Liver (tissue), 9 donors: Measurements from ENCODE around the gene TGM2. TPM values are rescaled to one million over a fixed set of nuclear protein-coding genes. Genes with fewer than 3 reads are reported as not detected.

Experiments used
- DNase-seq: peaks from one replicate; pipeline ENCODE4 v3.0.0-alpha.2; 2017; ENCODE audit warnings: low spot score
- H3K27ac ChIP-seq, 2 donors: one replicate each; pipeline ENCODE4 v1.7.0; 2013; ENCODE audit warnings: inconsistent platforms in 2 of 2, low read length in 2 of 2, control low read depth in 1 of 2, low read depth in 1 of 2, mild to moderate bottlenecking in 1 of 2
- H3K27me3 ChIP-seq, 4 donors: one replicate each; pipeline versions ENCODE4 v1.6.1 to v1.7.0; 2013; ENCODE audit warnings: low read length in 3 of 4, inconsistent platforms in 1 of 4, mild to moderate bottlenecking in 1 of 4, moderate library complexity in 1 of 4; ENCODE audit not compliant: control insufficient read depth in 4 of 4, insufficient read depth in 4 of 4
- H3K36me3 ChIP-seq, 4 donors: one replicate each; pipeline versions ENCODE4 v1.6.1 to v1.7.0; 2013; ENCODE audit warnings: low read length in 3 of 4, mild to moderate bottlenecking in 3 of 4, low read depth in 1 of 4, moderate library complexity in 1 of 4; ENCODE audit not compliant: control insufficient read depth in 4 of 4, insufficient read depth in 3 of 4
- H3K4me1 ChIP-seq, 4 donors: one replicate each; pipeline versions ENCODE4 v1.6.1 to v1.7.0; 2013; ENCODE audit warnings: low read length in 3 of 4, mild to moderate bottlenecking in 3 of 4, moderate library complexity in 1 of 4; ENCODE audit not compliant: control insufficient read depth in 4 of 4, insufficient read depth in 4 of 4
- H3K4me3 ChIP-seq, 3 donors: one replicate each; pipeline versions ENCODE4 v1.6.1 to v1.7.0; 2013; ENCODE audit warnings: low read length in 3 of 3, control low read depth in 1 of 3, low read depth in 1 of 3, mild to moderate bottlenecking in 1 of 3
- H3K9ac ChIP-seq, 2 donors: one replicate each; pipeline ENCODE4 v1.7.0; 2013; ENCODE audit warnings: low read length in 2 of 2, mild to moderate bottlenecking in 2 of 2, moderate library complexity in 2 of 2, control low read depth in 1 of 2, low read depth in 1 of 2
- H3K9me3 ChIP-seq, 4 donors: one replicate each; pipeline versions ENCODE4 v1.6.1 to v1.7.0; 2013; ENCODE audit warnings: low read length in 3 of 4; ENCODE audit not compliant: control insufficient read depth in 4 of 4
- ATF3 ChIP-seq: IDR thresholded peaks from 2 replicates; pipeline ENCODE4 v1.6.1; 2016; ENCODE audit warnings: antibody characterized with exemption
- FOXA1 ChIP-seq: IDR thresholded peaks from 2 replicates; pipeline ENCODE4 v1.6.1; 2016; ENCODE audit warnings: antibody characterized with exemption
- FOXA2 ChIP-seq: IDR thresholded peaks from 2 replicates; pipeline ENCODE4 v1.6.1; 2016; ENCODE audit warnings: antibody characterized with exemption
- GABPA ChIP-seq, 2 donors: IDR thresholded peaks in 1 of 2; conservative IDR thresholded peaks in 1 of 2; 2 replicates each; pipeline ENCODE4 v1.6.1; 2016; ENCODE audit warnings: antibody characterized with exemption in 2 of 2, mild to moderate bottlenecking in 1 of 2, moderate library complexity in 1 of 2
- HNF4A ChIP-seq, 2 donors: conservative IDR thresholded peaks; 2 replicates each; pipeline ENCODE4 v1.6.1; 2016; ENCODE audit warnings: antibody characterized with exemption in 2 of 2, mild to moderate bottlenecking in 2 of 2
- HNF4G ChIP-seq: IDR thresholded peaks from 2 replicates; pipeline ENCODE4 v1.6.1; 2016; ENCODE audit warnings: antibody characterized with exemption
- JUND ChIP-seq, 2 donors: IDR thresholded peaks; 2 replicates each; pipeline ENCODE4 v1.6.1; 2016; ENCODE audit warnings: antibody characterized with exemption in 2 of 2
- MAX ChIP-seq: IDR thresholded peaks from 2 replicates; pipeline ENCODE4 v1.6.1; 2016; ENCODE audit warnings: antibody characterized with exemption
- NR2F2 ChIP-seq: IDR thresholded peaks from 2 replicates; pipeline ENCODE4 v1.6.1; 2016; ENCODE audit warnings: antibody characterized with exemption
- RAD21 ChIP-seq, 2 donors: IDR thresholded peaks; 2 replicates each; pipeline ENCODE4 v1.6.1; 2016; ENCODE audit warnings: antibody characterized with exemption in 2 of 2, mild to moderate bottlenecking in 2 of 2
- REST ChIP-seq: IDR thresholded peaks from 2 replicates; pipeline ENCODE4 v1.6.1; 2016; ENCODE audit warnings: antibody characterized with exemption, mild to moderate bottlenecking
- RXRA ChIP-seq, 2 donors: IDR thresholded peaks; 2 replicates each; pipeline ENCODE4 v1.6.1; 2017 to 2018; ENCODE audit warnings: antibody characterized with exemption in 2 of 2, mild to moderate bottlenecking in 1 of 2
- SP1 ChIP-seq: IDR thresholded peaks from 2 replicates; pipeline ENCODE4 v1.6.1; 2018; ENCODE audit warnings: antibody characterized with exemption, mild to moderate bottlenecking
- TAF1 ChIP-seq: conservative IDR thresholded peaks from 2 replicates; pipeline ENCODE4 v1.6.1; 2016; ENCODE audit warnings: antibody characterized with exemption, mild to moderate bottlenecking
- YY1 ChIP-seq: IDR thresholded peaks from 2 replicates; pipeline ENCODE4 v1.6.1; 2016; ENCODE audit warnings: antibody characterized with exemption, mild to moderate bottlenecking
- ZBTB33 ChIP-seq: IDR thresholded peaks from 2 replicates; pipeline ENCODE4 v1.6.1; 2016; ENCODE audit warnings: antibody characterized with exemption
- WGBS: extraction: QIAGEN DNeasy Blood & Tissue Kit; methylation state at CpG from one replicate; pipeline ENCODE4 v1.1.7; 2013; 5-methylcytosine and 5-hydroxymethylcytosine counted together
- polyA plus RNA-seq, 2 donors: library from polyadenylated mRNA; stranded (reverse) in 1 of 2; unstranded in 1 of 2; fragments of 200-250 nt in 1 of 2; fragments of >200 nt in 1 of 2; fragmentation: Nextera tagmentation in 1 of 2; extraction: Ambion mirVana in 1 of 2; gene quantifications; one replicate each; pipeline versions ENCODE4 v1.2.1 to v1.2.3, GENCODE V29; 2013 to 2015
- total RNA-seq, 2 donors: library from RNA; depleted of rRNA; stranded (reverse); fragments of >200 nt; gene quantifications; one replicate each; pipeline ENCODE4 v1.2.3, GENCODE V29; 2014
- donor health status: healthy.
- donor health status: healthy.
- donor health status: healthy.
- donor health status: healthy.
- donor health status: healthy.

Gene TGM2
- total and polyA plus RNA-seq, 4 donors, result 106 to 375 (median 190) TPM

DNA sequence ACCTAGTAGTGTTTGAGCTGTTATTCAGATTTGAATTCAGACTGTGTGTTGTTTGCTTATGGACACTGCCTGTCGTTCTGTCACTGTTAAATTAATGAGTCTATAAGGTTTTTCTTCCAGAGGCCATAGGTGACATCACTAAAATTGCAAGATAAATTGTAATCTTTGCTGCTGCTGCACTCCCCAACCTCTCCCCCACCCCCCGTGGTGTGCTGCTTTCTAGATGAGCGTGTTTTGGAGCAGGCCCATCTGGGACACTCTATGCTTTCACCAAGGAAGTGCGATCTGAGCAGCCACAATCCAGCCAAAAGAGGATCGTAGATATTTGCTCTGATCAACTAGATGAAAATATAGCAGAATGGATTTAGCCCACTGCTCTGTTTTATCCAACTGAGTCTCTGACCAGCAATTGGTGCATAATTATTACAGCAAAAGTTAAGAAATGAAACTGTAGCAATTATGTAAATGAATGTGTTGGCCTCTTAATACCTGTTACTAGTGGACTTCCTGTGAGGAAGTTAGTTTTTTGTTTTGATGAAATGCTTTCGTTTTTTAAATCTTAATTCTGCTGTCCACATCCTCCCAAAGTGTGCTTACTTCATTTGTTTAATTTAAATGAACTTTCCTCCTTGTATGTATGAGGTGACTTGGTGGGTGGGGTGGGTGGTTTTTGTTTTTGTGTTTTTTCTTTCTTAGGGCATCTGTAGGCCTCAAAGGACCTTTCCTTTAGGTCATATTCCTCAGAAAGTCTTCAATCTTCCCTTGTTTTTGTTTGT is 73.4 kb downstream of the TGM2 start:
- H3K4me3 ChIP-seq, result no peak overlapping the region
- peaks cover 12 to 45% (median 31%) of the 10 kb centered on the region in 4 donors for H3K36me3 ChIP-seq
- 68% methylated on average over 6 of the region's 6 CpGs for WGBS
- H3K27ac ChIP-seq, result peak overlapping the region in 1 of 2 donors; percentile 23
- H3K9me3 ChIP-seq, result no peaks in the 10 kb centered on the region
- peaks cover 0 to 7% (median 3%) of the 10 kb centered on the region in 4 donors for H3K4me1 ChIP-seq
- TF ChIP-seq RXRA (IDR thresholded peaks at IDR 0.05) (no peak), FOXA2 (no peak), RAD21 (IDR thresholded peaks at IDR 0.05) (no peak), SP1 (no peak), JUND (IDR thresholded peaks at IDR 0.05) (no peak), FOXA1 (no peak), MAX (no peak)
- no peaks in the 10 kb centered on the region for H3K27me3 ChIP-seq
- no peak for DNase-seq
- no peak overlapping the region for H3K9ac ChIP-seq

DNA sequence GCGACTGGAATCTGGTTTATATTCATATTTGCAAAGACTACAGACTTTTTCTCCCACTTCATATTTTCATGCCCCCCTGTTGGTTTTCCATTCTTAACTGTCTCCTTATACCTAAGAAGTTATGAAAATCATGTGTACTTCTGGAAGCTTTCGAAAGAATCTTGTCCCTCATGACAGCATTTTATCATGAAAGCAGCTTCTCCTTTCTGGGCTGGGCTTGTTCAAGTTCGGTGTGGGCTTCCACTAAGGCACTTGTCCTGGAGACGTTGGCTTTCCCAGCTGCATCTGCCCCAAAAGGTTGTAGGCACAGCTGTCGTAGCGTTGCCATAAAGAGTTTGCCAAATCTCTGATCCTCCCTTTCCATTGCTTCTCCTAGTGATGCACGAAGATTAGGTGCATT is 75.0 kb downstream of the TGM2 start:
- no peak for DNase-seq
- H3K4me3 ChIP-seq, result no peak overlapping the region
- H3K27ac ChIP-seq, result no peak overlapping the region
- peaks cover 12 to 56% (median 37%) of the 10 kb centered on the region in 4 donors for H3K36me3 ChIP-seq
- no peak overlapping the region for H3K9ac ChIP-seq
- no peaks in the 10 kb centered on the region for H3K27me3 ChIP-seq
- no peak for TF ChIP-seq JUND (IDR thresholded peaks at IDR 0.05)
- TF ChIP-seq SP1, result no peak
- TF ChIP-seq FOXA2, result no peak
- no peak for TF ChIP-seq YY1
- TF ChIP-seq HNF4G, result no peak
- no peak for TF ChIP-seq GABPA (IDR thresholded peaks at IDR 0.05 in 1 of 2, conservative IDR thresholded peaks at IDR 0.05 in 1 of 2)
- no peak for TF ChIP-seq TAF1
- no peak for TF ChIP-seq RAD21 (IDR thresholded peaks at IDR 0.05)
- no peak for TF ChIP-seq FOXA1
- no peak for TF ChIP-seq NR2F2
- no peak for TF ChIP-seq MAX
- TF ChIP-seq HNF4A (conservative IDR thresholded peaks at IDR 0.05), result no peak
- TF ChIP-seq ATF3, result no peak
- TF ChIP-seq REST, result no peak
- no peak for TF ChIP-seq ZBTB33
- no peak for TF ChIP-seq RXRA (IDR thresholded peaks at IDR 0.05)
- H3K4me1 ChIP-seq, result peaks cover 0 to 6% (median 2%) of the 10 kb centered on the region in 4 donors
- no peaks in the 10 kb centered on the region for H3K9me3 ChIP-seq
- WGBS, result 94% methylated on average over 7 of the region's 7 CpGs
